A673 (cell line): Measurements from ENCODE around the gene PTTG1. TPM values are rescaled to one million over a fixed set of nuclear protein-coding genes. Genes with fewer than 3 reads are reported as not detected.

Experiments
- BruUV-seq: library from RNA; stranded (reverse); fragments of 400-500 nt; replicated peaks from 2 replicates; lab custom pipeline; 2021; lab: Mats Ljungman, UMichigan
- CTCF ChIA-PET: fragments of 300-600 bp; sonication (Branson Sonifier 250); formaldehyde crosslinking; loops from one replicate; lab custom pipeline; 2022; ENCODE audit warnings: antibody characterized with exemption; lab: Charles Lee
- POLR2A ChIA-PET: fragments of 300-600 bp; sonication (Branson Sonifier 250); formaldehyde crosslinking; loops from one replicate; lab custom pipeline; 2022; ENCODE audit warnings: antibody characterized with exemption; ENCODE audit not compliant: low non-redundant PET; lab: Charles Lee
- DNase-seq: peaks from one replicate; pipeline ENCODE4 v3.0.0-alpha.2; 2015; ENCODE audit warnings: low spot score
- H3K27ac ChIP-seq: fragments of 200-600 bp; sonication (generic); 2 replicates; pipeline ENCODE4 v1.5.1; 2016; ENCODE audit warnings: mixed run types, low read depth, mild to moderate bottlenecking, mixed read lengths, antibody characterized with exemption, low read length; ENCODE audit not compliant: poor library complexity, severe bottlenecking
- H3K27me3 ChIP-seq: fragments of 200-600 bp; sonication (generic); replicated peaks from 2 replicates; pipeline ENCODE4 v1.6.1; 2017; ENCODE audit warnings: mixed run types, low read depth, mild to moderate bottlenecking, mixed read lengths, antibody characterized with exemption, low read length; ENCODE audit not compliant: insufficient read depth, poor library complexity
- H3K36me3 ChIP-seq: fragments of 200-600 bp; sonication (generic); 2 replicates; pipeline ENCODE4 v1.6.1; 2016; ENCODE audit warnings: mixed run types, mild to moderate bottlenecking, mixed read lengths, antibody characterized with exemption, low read length; ENCODE audit not compliant: insufficient read depth, poor library complexity, severe bottlenecking
- H3K4me1 ChIP-seq: fragments of 200-600 bp; sonication (generic); 2 replicates; pipeline ENCODE4 v1.6.1; 2017; ENCODE audit warnings: mixed run types, mild to moderate bottlenecking, mixed read lengths, antibody characterized with exemption, low read length; ENCODE audit not compliant: insufficient read depth, poor library complexity, severe bottlenecking
- H3K4me3 ChIP-seq: fragments of 200-600 bp; sonication (generic); 2 replicates; pipeline ENCODE4 v1.5.1; 2016; ENCODE audit warnings: low read depth, mixed run types, mild to moderate bottlenecking, mixed read lengths, low read length; ENCODE audit not compliant: poor library complexity, severe bottlenecking
- H3K9me3 ChIP-seq: fragments of 200-600 bp; sonication (generic); 2 replicates; pipeline ENCODE4 v1.6.1; 2016; ENCODE audit warnings: mixed run types, low read depth, mild to moderate bottlenecking, mixed read lengths, antibody characterized with exemption, low read length; ENCODE audit not compliant: poor library complexity, severe bottlenecking
- EZH2 ChIP-seq: fragments of 200-600 bp; sonication (generic); IDR thresholded peaks from 2 replicates; pipeline ENCODE4 v1.6.1; 2017; ENCODE audit warnings: borderline replicate concordance, low read depth, mild to moderate bottlenecking, mixed read lengths, antibody characterized with exemption, low read length; ENCODE audit not compliant: poor library complexity, severe bottlenecking
- intact Hi-C: fragments of 100-400 bp; cut with micrococcal nuclease; formaldehyde crosslinking; loops from one replicate; pipeline ENCODE4 v1.10.0; 2022; ENCODE audit not compliant: unreplicated experiment
- total RNA-seq: library from RNA; stranded (reverse); gene quantifications from 2 replicates; pipeline ENCODE4 v1.2.3, GENCODE V29; 2021
- TF ChIP-seq, protein P1 (sequence below): fragments of 300-800, 200-600 bp; sonication (generic); conservative IDR thresholded peaks from 2 replicates; pipeline ENCODE4 v1.5.1; 2017; ENCODE audit warnings: low read depth, mild to moderate bottlenecking, antibody characterized with exemption, low read length, moderate library complexity, mixed read lengths

Gene PTTG1
- total RNA-seq, 1 experiment from 2014 or later, result 192 TPM

DNA sequence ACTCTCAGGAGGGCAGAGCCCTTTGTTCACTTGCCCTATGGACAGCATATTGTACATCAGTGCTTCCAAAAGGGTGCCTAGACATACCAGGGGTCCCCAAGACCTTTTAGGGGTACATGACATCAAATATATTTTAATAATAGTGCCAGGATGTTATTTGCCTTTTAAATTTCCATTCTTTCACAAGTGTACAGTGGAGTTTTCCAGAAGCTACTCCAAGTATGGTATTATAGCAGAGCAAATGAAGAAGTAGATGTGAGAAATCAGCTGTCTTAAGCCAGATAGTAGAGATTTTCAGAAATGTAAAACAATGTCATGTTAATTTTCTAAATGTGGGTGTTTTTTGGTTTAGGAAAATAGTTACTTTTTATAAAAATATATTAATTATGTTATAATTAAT is 15.6 kb downstream of the PTTG1 start:
- Histone ChIP-seq H3K4me3 (no peak overlapping the region), H3K27me3 (no peaks in the 10 kb centered on the region), H3K36me3 (no peaks in the 10 kb centered on the region), H3K27ac (no peak overlapping the region), H3K9me3 (no peaks in the 10 kb centered on the region), H3K4me1 (no peaks in the 10 kb centered on the region)
- CTCF ChIA-PET, result interaction anchor here (0.6 kb wide), 1 partner anchor 414 kb away, joined by 6 read pairs; no protein-coding TSS in a partner anchor
- POLR2A ChIA-PET, result no interaction called here
- BruUV-seq, result no TSS peak
- intact Hi-C loops, result loop anchor here (5.0 kb wide), 1 partner anchor 70 kb away; no protein-coding TSS in a partner anchor
- no peak for DNase-seq
- TF ChIP-seq EZH2, result no peak
- TF ChIP-seq, protein P1, sequence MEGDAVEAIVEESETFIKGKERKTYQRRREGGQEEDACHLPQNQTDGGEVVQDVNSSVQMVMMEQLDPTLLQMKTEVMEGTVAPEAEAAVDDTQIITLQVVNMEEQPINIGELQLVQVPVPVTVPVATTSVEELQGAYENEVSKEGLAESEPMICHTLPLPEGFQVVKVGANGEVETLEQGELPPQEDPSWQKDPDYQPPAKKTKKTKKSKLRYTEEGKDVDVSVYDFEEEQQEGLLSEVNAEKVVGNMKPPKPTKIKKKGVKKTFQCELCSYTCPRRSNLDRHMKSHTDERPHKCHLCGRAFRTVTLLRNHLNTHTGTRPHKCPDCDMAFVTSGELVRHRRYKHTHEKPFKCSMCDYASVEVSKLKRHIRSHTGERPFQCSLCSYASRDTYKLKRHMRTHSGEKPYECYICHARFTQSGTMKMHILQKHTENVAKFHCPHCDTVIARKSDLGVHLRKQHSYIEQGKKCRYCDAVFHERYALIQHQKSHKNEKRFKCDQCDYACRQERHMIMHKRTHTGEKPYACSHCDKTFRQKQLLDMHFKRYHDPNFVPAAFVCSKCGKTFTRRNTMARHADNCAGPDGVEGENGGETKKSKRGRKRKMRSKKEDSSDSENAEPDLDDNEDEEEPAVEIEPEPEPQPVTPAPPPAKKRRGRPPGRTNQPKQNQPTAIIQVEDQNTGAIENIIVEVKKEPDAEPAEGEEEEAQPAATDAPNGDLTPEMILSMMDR, result no peak

DNA sequence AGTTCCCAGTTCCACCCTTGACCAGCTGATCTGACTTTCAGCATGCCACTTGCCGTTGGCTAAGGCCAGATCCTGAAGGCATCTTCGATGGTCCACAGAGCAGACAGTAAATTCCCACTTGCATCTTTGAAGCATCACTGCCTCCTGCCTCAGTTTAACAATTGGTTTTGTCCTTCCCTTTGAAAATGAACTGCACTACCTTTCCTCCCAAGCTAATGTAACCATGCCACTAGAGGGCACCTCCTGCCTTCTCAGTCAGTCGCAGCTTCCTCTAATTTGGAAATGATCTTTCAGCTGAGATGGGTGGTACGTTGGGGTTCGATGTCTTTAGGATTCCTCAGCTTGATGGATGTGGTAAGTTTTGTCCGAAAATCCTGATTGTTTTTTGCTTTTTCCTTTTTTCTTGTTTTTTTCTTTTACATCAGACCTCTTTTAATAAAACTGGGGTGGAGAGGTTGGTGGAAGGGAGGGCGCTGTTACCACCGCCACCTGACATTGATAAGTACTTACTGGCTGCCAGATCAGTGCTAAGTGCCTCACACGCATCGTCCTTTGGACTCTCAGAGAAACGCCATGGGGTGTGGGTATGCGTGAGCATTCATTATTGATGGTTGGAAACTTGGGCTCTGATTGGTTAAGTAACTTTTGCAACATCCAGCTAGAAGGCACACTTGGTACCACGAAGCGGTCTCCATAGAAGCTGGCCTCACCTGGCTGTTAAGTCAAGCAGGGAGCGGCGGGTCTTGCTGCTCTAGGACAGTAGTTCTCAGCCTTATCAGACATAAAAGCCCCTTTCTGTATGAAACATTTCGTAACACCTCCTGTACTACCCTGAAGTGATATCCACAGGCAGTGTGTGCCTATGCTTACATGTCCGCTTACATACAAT is 16.9 kb downstream of the PTTG1 start:
- POLR2A ChIA-PET, result no interaction called here
- Histone ChIP-seq H3K27ac (no peak overlapping the region), H3K4me3 (peak overlapping the region; percentile 21), H3K27me3 (no peaks in the 10 kb centered on the region), H3K9me3 (no peaks in the 10 kb centered on the region), H3K36me3 (no peaks in the 10 kb centered on the region), H3K4me1 (no peaks in the 10 kb centered on the region)
- CTCF ChIA-PET, result interaction anchor here (1.0 to 1.4 kb wide), 5 partner anchors 9 to 417 kb away, joined by 3 to 8 read pairs (median 4); partner anchors contain the start of genes PTTG1 and SLU7
- BruUV-seq, result no TSS peak
- TF ChIP-seq, protein P1, result peak; percentile 81
- TF ChIP-seq EZH2, result no peak
- DNase-seq, result peak; percentile 68
- intact Hi-C loops, result loop anchor here (5.0 kb wide), 1 partner anchor 69 kb away; no protein-coding TSS in a partner anchor

DNA sequence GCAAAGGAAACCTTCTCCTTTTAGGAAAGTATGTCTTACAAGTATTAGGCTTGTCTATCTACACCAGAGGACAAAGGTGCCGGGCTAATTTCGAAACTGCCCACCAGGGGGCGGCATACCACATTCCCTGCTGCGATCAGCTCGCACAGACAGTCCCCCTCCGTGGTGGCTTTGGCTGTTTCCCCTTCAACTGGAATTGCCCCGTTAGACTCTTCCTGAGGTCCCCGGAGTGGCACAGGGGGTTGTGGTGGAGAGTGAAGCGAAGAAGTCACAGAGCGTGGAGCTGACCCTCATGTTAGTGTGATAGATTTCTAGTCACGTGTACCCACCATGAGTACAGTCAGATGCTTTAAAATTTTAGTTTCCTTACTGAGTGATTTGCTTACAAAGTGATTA is 17.5 kb downstream of the PTTG1 start:
- ChIA-PET CTCF (interaction anchor here (0.6 to 1.4 kb wide), 5 partner anchors 20 to 1409 kb away, joined by 3 to 8 read pairs (median 3); partner anchors contain the start of gene SLU7), POLR2A (no interaction called here)
- Histone ChIP-seq H3K4me1 (no peaks in the 10 kb centered on the region), H3K4me3 (peak overlapping the region; percentile 21), H3K9me3 (no peaks in the 10 kb centered on the region), H3K27ac (no peak overlapping the region), H3K36me3 (no peaks in the 10 kb centered on the region), H3K27me3 (no peaks in the 10 kb centered on the region)
- no TSS peak for BruUV-seq
- intact Hi-C loops, result loop anchor here (5.0 kb wide), 1 partner anchor 68 kb away; no protein-coding TSS in a partner anchor
- TF ChIP-seq, protein P1, result peak; percentile 87
- TF ChIP-seq EZH2, result no peak
- peak; percentile 79 for DNase-seq
